ENCODE data around the gene PPM1H. TPM values are rescaled to one million over a fixed set of nuclear protein-coding genes. Genes with fewer than 3 reads are reported as not detected.
"Not testable (repeated sequence)": the region's sequence is repeated elsewhere in the genome, so short reads cannot be mapped to it uniquely, and the experiment has no call there.

Gene PPM1H
- total RNA-seq, 1 experiment from 2014 or later, result 12.0 TPM

DNA sequence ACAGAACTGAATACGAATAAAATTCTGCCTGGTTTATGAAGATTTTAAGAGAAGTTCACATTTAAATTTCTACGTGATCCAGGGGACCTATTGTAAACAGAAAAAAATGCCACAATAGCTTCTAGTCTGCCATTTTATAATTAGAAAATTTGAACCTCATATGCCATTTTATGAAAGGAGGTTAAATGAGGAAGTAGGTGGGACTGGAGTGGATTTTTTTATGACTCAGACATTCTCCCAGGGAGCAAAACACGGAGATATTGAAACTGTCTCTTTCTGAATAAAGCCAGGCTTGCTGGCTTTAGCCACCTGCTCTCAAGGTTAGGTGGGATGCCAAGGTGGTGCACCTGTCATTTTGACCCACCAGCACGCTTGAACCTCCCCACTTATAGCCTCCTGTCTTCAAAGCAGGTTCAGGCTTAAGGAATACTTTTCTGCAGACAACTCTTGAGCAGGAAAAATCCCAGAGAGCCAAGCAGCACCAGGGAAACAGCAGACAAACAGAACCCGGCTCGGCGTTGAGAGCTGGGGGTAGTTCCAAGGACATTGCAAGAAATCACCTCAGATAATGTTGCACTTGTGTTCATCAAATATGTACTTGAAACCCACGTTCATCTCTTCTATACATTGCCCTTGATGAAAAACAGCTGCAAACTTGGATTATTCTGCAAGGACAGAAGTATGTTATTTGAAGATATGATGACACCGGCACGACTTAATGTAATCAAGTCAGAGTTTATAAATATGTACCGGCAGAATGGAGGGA, 203.7 kb downstream of the PPM1H start:
- ATAC-seq, result no peak
- CTCF ChIA-PET, result no interaction called here
- H3K9ac ChIP-seq (ENCODE audit: low read length), result no peak overlapping the region

DNA sequence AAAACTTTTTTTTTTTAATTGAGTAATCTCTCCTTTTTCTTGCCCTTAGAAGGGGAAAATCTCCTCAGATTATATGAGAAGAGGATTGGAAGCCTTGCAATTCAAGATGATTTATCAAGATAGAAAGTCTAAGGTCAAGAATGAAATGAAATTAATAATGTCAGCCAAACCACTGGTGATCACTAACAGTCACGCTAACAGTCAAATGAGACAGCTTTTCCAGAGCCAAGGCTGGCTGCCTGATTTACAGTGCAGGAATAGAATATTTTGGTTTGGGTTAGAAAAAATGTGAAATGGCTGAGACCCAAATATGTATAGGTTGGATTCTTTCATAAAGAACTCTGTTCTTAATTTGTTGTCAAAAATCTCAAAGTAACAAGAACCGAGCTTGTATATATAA, 204.3 kb downstream of the PPM1H start:
- no peak for ATAC-seq
- Histone ChIP-seq H3K79me2 (ENCODE audit: low read length) (no peaks in the 10 kb centered on the region), H3K36me3 (ENCODE audit: low read depth, low read length) (no peaks in the 10 kb centered on the region), H3K9ac (ENCODE audit: low read length) (no peak overlapping the region), H3K4me3 (ENCODE audit: low read length) (no peak overlapping the region), H3F3A (ENCODE audit: low read length, unreplicated experiment) (no peaks in the 10 kb centered on the region), H3K9me3 (ENCODE audit: low read length) (no peaks in the 10 kb centered on the region), H3K4me1 (ENCODE audit: insufficient read depth, low read length) (peaks cover 44% of the 10 kb centered on the region), H2AFZ (ENCODE audit: low read length) (no peak overlapping the region), H3K4me2 (ENCODE audit: low read length) (no peak overlapping the region), H4K20me1 (ENCODE audit: low read length) (no peaks in the 10 kb centered on the region), H3K27ac (ENCODE audit: low read length) (peak overlapping the region; percentile 3; the same call in 1 of the 2 replicates), H3K27me3 (ENCODE audit: low read length) (no peaks in the 10 kb centered on the region), H3K9me2 (replicated peaks; ENCODE audit: low read length) (no peaks in the 10 kb centered on the region)
- ChIA-PET POLR2A (ENCODE audit: unreplicated experiment) (no interaction called here), CTCF (no interaction called here)
- no peak for DNase-seq
- TF ChIP-seq, protein P1, sequence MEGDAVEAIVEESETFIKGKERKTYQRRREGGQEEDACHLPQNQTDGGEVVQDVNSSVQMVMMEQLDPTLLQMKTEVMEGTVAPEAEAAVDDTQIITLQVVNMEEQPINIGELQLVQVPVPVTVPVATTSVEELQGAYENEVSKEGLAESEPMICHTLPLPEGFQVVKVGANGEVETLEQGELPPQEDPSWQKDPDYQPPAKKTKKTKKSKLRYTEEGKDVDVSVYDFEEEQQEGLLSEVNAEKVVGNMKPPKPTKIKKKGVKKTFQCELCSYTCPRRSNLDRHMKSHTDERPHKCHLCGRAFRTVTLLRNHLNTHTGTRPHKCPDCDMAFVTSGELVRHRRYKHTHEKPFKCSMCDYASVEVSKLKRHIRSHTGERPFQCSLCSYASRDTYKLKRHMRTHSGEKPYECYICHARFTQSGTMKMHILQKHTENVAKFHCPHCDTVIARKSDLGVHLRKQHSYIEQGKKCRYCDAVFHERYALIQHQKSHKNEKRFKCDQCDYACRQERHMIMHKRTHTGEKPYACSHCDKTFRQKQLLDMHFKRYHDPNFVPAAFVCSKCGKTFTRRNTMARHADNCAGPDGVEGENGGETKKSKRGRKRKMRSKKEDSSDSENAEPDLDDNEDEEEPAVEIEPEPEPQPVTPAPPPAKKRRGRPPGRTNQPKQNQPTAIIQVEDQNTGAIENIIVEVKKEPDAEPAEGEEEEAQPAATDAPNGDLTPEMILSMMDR (conservative IDR thresholded peaks at IDR 0.05; ENCODE audit: low read depth, low read length), result no peak
- TF ChIP-seq EZH2phosphoT487 (IDR thresholded peaks at IDR 0.05; ENCODE audit: borderline replicate concordance, low read length), result no peak
- no peak for TF ChIP-seq EZH2 (IDR thresholded peaks at IDR 0.05; ENCODE audit: low read length, unreplicated experiment)
- no TSS peak for BruUV-seq (replicated peaks)
- intact Hi-C loops (cut with micrococcal nuclease), result no loop called here

More for the DNA sequence above, 203.7 kb downstream of the PPM1H start:
- no peak overlapping the region for H3K4me3 ChIP-seq (ENCODE audit: low read length)
- peak; percentile 38 for DNase-seq
- H3K79me2 ChIP-seq (ENCODE audit: low read length), result no peaks in the 10 kb centered on the region
- no peaks in the 10 kb centered on the region for H4K20me1 ChIP-seq (ENCODE audit: low read length)
- peak overlapping the region; percentile 22 for H3K4me2 ChIP-seq (ENCODE audit: low read length)
- H3F3A ChIP-seq (ENCODE audit: low read length, unreplicated experiment), result no peaks in the 10 kb centered on the region
- H3K27me3 ChIP-seq (ENCODE audit: low read length), result no peaks in the 10 kb centered on the region
- H3K4me1 ChIP-seq (ENCODE audit: insufficient read depth, low read length), result peaks cover 39% of the 10 kb centered on the region
- H2AFZ ChIP-seq (ENCODE audit: low read length), result no peak overlapping the region
- no peaks in the 10 kb centered on the region for H3K9me2 ChIP-seq (replicated peaks; ENCODE audit: low read length)
- H3K9me3 ChIP-seq (ENCODE audit: low read length), result no peaks in the 10 kb centered on the region
- H3K36me3 ChIP-seq (ENCODE audit: low read depth, low read length), result no peaks in the 10 kb centered on the region
- TF ChIP-seq, protein P1 (conservative IDR thresholded peaks at IDR 0.05; ENCODE audit: low read depth, low read length), result no peak
- no peak for TF ChIP-seq EZH2phosphoT487 (IDR thresholded peaks at IDR 0.05; ENCODE audit: borderline replicate concordance, low read length)
- no peak for TF ChIP-seq EZH2 (IDR thresholded peaks at IDR 0.05; ENCODE audit: low read length, unreplicated experiment)
- POLR2A ChIA-PET (ENCODE audit: unreplicated experiment), result no interaction called here
- intact Hi-C loops (cut with micrococcal nuclease), result no loop called here
- BruUV-seq (replicated peaks), result no TSS peak
- peak overlapping the region; percentile 66 for H3K27ac ChIP-seq (ENCODE audit: low read length)

- H3K4me3 ChIP-seq (ENCODE audit: low read length); DNase-seq; H3F3A ChIP-seq (ENCODE audit: low read length, unreplicated experiment); CTCF ChIA-PET; H3K4me2 ChIP-seq (ENCODE audit: low read length); ATAC-seq; H3K79me2 ChIP-seq (ENCODE audit: low read length); H3K27ac ChIP-seq (ENCODE audit: low read length); H3K36me3 ChIP-seq (ENCODE audit: low read depth, low read length); BruUV-seq (replicated peaks); H2AFZ ChIP-seq (ENCODE audit: low read length); H3K27me3 ChIP-seq (ENCODE audit: low read length); H3K9me3 ChIP-seq (ENCODE audit: low read length); H3K9me2 ChIP-seq (replicated peaks; ENCODE audit: low read length); H3K9ac ChIP-seq (ENCODE audit: low read length); H4K20me1 ChIP-seq (ENCODE audit: low read length); POLR2A ChIA-PET (ENCODE audit: unreplicated experiment): not testable (repeated sequence)
- H3K4me1 ChIP-seq (ENCODE audit: insufficient read depth, low read length), result peaks cover 52% of the 10 kb centered on the region
- intact Hi-C loops (cut with micrococcal nuclease), result loop anchor here (5.0 kb wide), 1 partner anchor 128 kb away; no protein-coding TSS in a partner anchor
Observed at GRCh38 chr12:62729579-62730544, 205.1 kb downstream of the PPM1H start.
